B cell (primary cell): ENCODE measurements around the gene COL28A1. TPM values are rescaled to one million over a fixed set of nuclear protein-coding genes. Genes with fewer than 3 reads are reported as not detected.

ENCODE experiments used
- ATAC-seq: fragments of 200-7000 bp; cut with Tn5 transposase; one replicate; pipeline ENCODE4 v1.10.0; 2021; ENCODE audit warnings: low read depth, mild to moderate bottlenecking, moderate number of reproducible peaks, moderate library complexity
- CTCF ChIA-PET: fragments of 350-600 bp; sonication (Branson Sonifier 250); formaldehyde crosslinking; loops from one replicate; lab custom pipeline; 2021; ENCODE audit warnings: antibody characterized with exemption, inconsistent platforms; lab: Charles Lee
- POLR2A ChIA-PET: fragments of 350-600 bp; sonication (Branson Sonifier 250); formaldehyde crosslinking; loops from one replicate; lab custom pipeline; 2021; ENCODE audit warnings: antibody characterized with exemption; lab: Charles Lee
- DNase-seq: peaks from one replicate; pipeline ENCODE4 v3.0.0; 2013
- H2AFZ ChIP-seq: 2 replicates; pipeline ENCODE4 v1.6.1; 2012; ENCODE audit warnings: mild to moderate bottlenecking, low read depth, low read length; ENCODE audit not compliant: insufficient read depth, poor library complexity, severe bottlenecking
- H3K27ac ChIP-seq, 2 donors: 1 replicate in 1 of 2; 2 replicates in 1 of 2; pipeline ENCODE4 v1.5.1; 2012 to 2013; ENCODE audit warnings: low read length in 2 of 2, mild to moderate bottlenecking in 2 of 2, moderate library complexity in 1 of 2
- H3K27me3 ChIP-seq, 4 experiments: fragments of 200-600 bp in 1 of 4; sonication (generic) in 1 of 4; replicated peaks in 1 of 4; 1 replicate in 2 of 4; 2 replicates in 2 of 4; pipeline versions ENCODE4 v1.6.1 to v1.7.0; 2013 to 2016; ENCODE audit warnings: low read length in 3 of 4, mild to moderate bottlenecking in 2 of 4, mixed read lengths in 1 of 4, moderate library complexity in 1 of 4; ENCODE audit not compliant: insufficient read depth in 4 of 4, control insufficient read depth in 3 of 4; ENCODE audit errors: control extremely low read depth in 1 of 4
- H3K36me3 ChIP-seq, 2 experiments: replicated peaks in 1 of 2; 1 replicate in 1 of 2; 2 replicates in 1 of 2; pipeline versions ENCODE4 v1.6.1 to v1.7.1; 2013; ENCODE audit warnings: low read length in 1 of 2; ENCODE audit not compliant: insufficient read depth in 2 of 2, control insufficient read depth in 1 of 2; ENCODE audit errors: control extremely low read depth in 1 of 2, extremely low read depth in 1 of 2
- H3K4me1 ChIP-seq, 2 donors: fragments of 200-600 bp in 1 of 2; sonication (generic) in 1 of 2; 1 replicate in 1 of 2; 2 replicates in 1 of 2; pipeline versions ENCODE4 v1.5.1 to v1.6.1; 2013 to 2017; ENCODE audit warnings: low read length in 2 of 2; ENCODE audit not compliant: control insufficient read depth in 2 of 2, insufficient read depth in 2 of 2
- H3K4me2 ChIP-seq: replicated peaks from 2 replicates; pipeline ENCODE3; 2012; ENCODE audit warnings: mild to moderate bottlenecking, low read depth, low read length; ENCODE audit not compliant: poor library complexity, severe bottlenecking
- H3K4me3 ChIP-seq, 5 experiments: fragments of 200-600 bp in 1 of 5; sonication (generic) in 1 of 5; 1 replicate in 3 of 5; 2 replicates in 2 of 5; pipeline versions ENCODE4 v1.5.1 to v1.7.0; 2011 to 2016; ENCODE audit warnings: low read length in 4 of 5, mild to moderate bottlenecking in 4 of 5, low read depth in 2 of 5, control low read depth in 1 of 5, moderate library complexity in 1 of 5; ENCODE audit not compliant: insufficient read depth in 1 of 5; ENCODE audit errors: control extremely low read depth in 1 of 5, extremely low read depth in 1 of 5
- H3K79me2 ChIP-seq: fragments of 200-600 bp; sonication (generic); one replicate; pipeline ENCODE4 v1.6.0; 2016; ENCODE audit warnings: low read length; ENCODE audit not compliant: control insufficient read depth, insufficient read depth
- H3K9ac ChIP-seq: fragments of 200-600 bp; sonication (generic); 2 replicates; pipeline ENCODE4 v1.6.1; 2017; ENCODE audit warnings: mild to moderate bottlenecking, low read length, moderate library complexity
- H3K9me3 ChIP-seq, 3 donors: one replicate each; pipeline versions ENCODE4 v1.6.1 to v1.7.1; 2013; ENCODE audit warnings: low read length in 2 of 3; ENCODE audit not compliant: control insufficient read depth in 2 of 3, insufficient read depth in 1 of 3; ENCODE audit errors: control extremely low read depth in 1 of 3
- H4K20me1 ChIP-seq: 2 replicates; pipeline ENCODE4 v1.6.0; 2012; ENCODE audit warnings: mild to moderate bottlenecking, low read length; ENCODE audit not compliant: insufficient read depth, control insufficient read depth, poor library complexity, severe bottlenecking
- H3K27ac Mint-ChIP-seq: one replicate; pipeline ENCODE4 v1.8.0; 2021; ENCODE audit warnings: mixed read lengths
- H3K27me3 Mint-ChIP-seq: one replicate; pipeline ENCODE4 v1.8.0; 2021; ENCODE audit warnings: mixed read lengths
- H3K4me1 Mint-ChIP-seq: one replicate; pipeline ENCODE4 v1.8.0; 2021; ENCODE audit warnings: mixed read lengths
- H3K4me3 Mint-ChIP-seq: one replicate; pipeline ENCODE4 v1.8.0; 2021; ENCODE audit warnings: mixed read lengths
- H3K9me3 Mint-ChIP-seq: one replicate; pipeline ENCODE4 v1.8.0; 2022; ENCODE audit warnings: mixed read lengths; ENCODE audit not compliant: insufficient read depth
- CTCF ChIP-seq: fragments of 200-600 bp; IDR thresholded peaks from one replicate; pipeline ENCODE4 v1.8.0; 2022; ENCODE audit warnings: antibody characterized with exemption, mild to moderate bottlenecking
- EZH2 ChIP-seq: IDR thresholded peaks from 2 replicates; pipeline ENCODE4 v1.6.1; 2012; ENCODE audit warnings: borderline replicate concordance, low read depth, mild to moderate bottlenecking, moderate library complexity, low read length; ENCODE audit not compliant: insufficient read depth, poor library complexity, severe bottlenecking
- WGBS: methylation state at CpG from one replicate; pipeline ENCODE4 v1.1.5; 2013; ENCODE audit warnings: missing lambda C conversion rate; ENCODE audit not compliant: insufficient coverage; 5-methylcytosine and 5-hydroxymethylcytosine counted together
- intact Hi-C: fragments of 100-400 bp; cut with micrococcal nuclease; formaldehyde crosslinking; loops from one replicate; pipeline ENCODE4 v1.10.0; 2022
- polyA plus RNA-seq: library from polyadenylated mRNA; depleted of rRNA; stranded (reverse); fragments of >200 nt; gene quantifications from 2 replicates; pipeline ENCODE4 v1.2.3, GENCODE V29; 2012
- total RNA-seq, 2 donors: library from RNA; stranded (reverse); fragments of 120-200 nt in 1 of 2; gene quantifications; 1 replicate in 1 of 2; 2 replicates in 1 of 2; pipeline versions ENCODE4 v1.2.3 to v1.2.4, GENCODE V29; 2013 to 2022

COL28A1 gene
- total and polyA plus RNA-seq, 2 donors (not counting 1 experiment from before 2014, with no cell fraction given): 0.18 to 0.67 TPM

DNA sequence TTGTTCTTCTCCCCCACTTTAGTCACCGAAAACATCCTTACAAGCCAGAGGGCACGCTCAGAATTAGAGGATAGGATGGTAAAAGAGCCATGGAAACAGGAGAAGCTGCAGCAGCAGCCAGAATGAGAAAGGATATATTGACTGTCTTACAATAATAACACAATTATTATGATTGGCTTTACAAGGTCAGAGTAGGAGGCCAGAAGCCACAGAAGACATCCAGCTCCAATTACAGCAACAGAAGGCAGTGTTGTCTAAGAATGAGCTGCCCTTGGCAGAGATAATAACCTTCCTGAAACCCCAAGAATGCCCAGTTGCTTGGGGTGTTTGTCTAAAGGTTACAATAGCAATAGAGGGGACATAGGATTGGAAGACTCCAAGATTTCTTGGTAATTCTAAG lies 184.5 kb downstream of the COL28A1 start:
- no peak overlapping the region for H3K9ac ChIP-seq
- no peak overlapping the region for H3K4me3 ChIP-seq
- H4K20me1 ChIP-seq: no peaks in the 10 kb centered on the region
- ATAC-seq (no peak), DNase-seq (no peak)
- H3K27ac ChIP-seq: no peak overlapping the region
- no peak overlapping the region for H2AFZ ChIP-seq
- Mint-ChIP-seq H3K27me3 (peaks cover 39% of the 10 kb centered on the region), H3K27ac (no peak overlapping the region), H3K9me3 (no peaks in the 10 kb centered on the region), H3K4me3 (no peak overlapping the region), H3K4me1 (no peaks in the 10 kb centered on the region)
- TF ChIP-seq CTCF (no peak), EZH2 (no peak)
- ChIA-PET POLR2A (no interaction called here), CTCF (no interaction called here)
- no peaks in the 10 kb centered on the region for H3K9me3 ChIP-seq
- no peaks in the 10 kb centered on the region for H3K79me2 ChIP-seq
- intact Hi-C loops: no loop called here
- no peaks in the 10 kb centered on the region for H3K36me3 ChIP-seq
- H3K4me2 ChIP-seq: no peak overlapping the region
- H3K27me3 ChIP-seq: peaks cover 0 to 17% (median 0%) of the 10 kb centered on the region in 4 experiments
- no peaks in the 10 kb centered on the region for H3K4me1 ChIP-seq
- no CpG with 5 or more reads among the region's 2 CpGs for WGBS

- 80% methylated on average over 1 of the region's 2 CpGs for WGBS
- no peak overlapping the region for H3K4me2 ChIP-seq
- intact Hi-C loops: no loop called here
- no peaks in the 10 kb centered on the region for H3K79me2 ChIP-seq
- no peak overlapping the region for H3K4me3 ChIP-seq
- no peak overlapping the region for H3K27ac ChIP-seq
- Mint-ChIP-seq H3K27me3 (peaks cover 49% of the 10 kb centered on the region), H3K4me1 (no peaks in the 10 kb centered on the region), H3K27ac (no peak overlapping the region), H3K4me3 (no peak overlapping the region), H3K9me3 (no peaks in the 10 kb centered on the region)
- DNase-seq (no peak), ATAC-seq (no peak)
- TF ChIP-seq CTCF: no peak
- TF ChIP-seq EZH2: no peak
- no peaks in the 10 kb centered on the region for H3K9me3 ChIP-seq
- H3K27me3 ChIP-seq: peaks cover 0 to 17% (median 0%) of the 10 kb centered on the region in 4 experiments
- H3K4me1 ChIP-seq: no peaks in the 10 kb centered on the region
- no peaks in the 10 kb centered on the region for H4K20me1 ChIP-seq
- CTCF ChIA-PET: no interaction called here
- H3K9ac ChIP-seq: no peak overlapping the region
- H2AFZ ChIP-seq: no peak overlapping the region
- POLR2A ChIA-PET: no interaction called here
- no peaks in the 10 kb centered on the region for H3K36me3 ChIP-seq
Measured at GRCh38 chr7:7349156-7349555, 186.5 kb downstream of the COL28A1 start.
